Measurements from ENCODE around the gene GRIN3B.

The GRIN3B gene

GRCh38 chr19:991174-991931 lies 8.9 kb upstream of the GRIN3B start:
- peak; percentile 55 for DNase-seq

- no peak for DNase-seq
Measured at GRCh38 chr19:991932-992669, 8.1 kb upstream of the GRIN3B start.

GRCh38 chr19:992670-993055 lies 7.6 kb upstream of the GRIN3B start:
- no peak for DNase-seq

GRCh38 chr19:993361-993830 lies 6.8 kb upstream of the GRIN3B start:
- DNase-seq = no peak

- DNase-seq = no peak
Measured at GRCh38 chr19:993831-994393, 6.3 kb upstream of the GRIN3B start.

GRCh38 chr19:994516-994915 lies 5.7 kb upstream of the GRIN3B start:
- DNase-seq = no peak

- DNase-seq = no peak
Measured at GRCh38 chr19:995051-995827, 5.0 kb upstream of the GRIN3B start.

- DNase-seq = peak; percentile 86
Measured at GRCh38 chr19:996051-996838, 4.0 kb upstream of the GRIN3B start.

GRCh38 chr19:998064-998463 lies 2.2 kb upstream of the GRIN3B start:
- no peak for DNase-seq

GRCh38 chr19:999379-999719 lies 870 bp upstream of the GRIN3B start:
- DNase-seq = no peak

- no peak for DNase-seq
Measured at GRCh38 chr19:1000591-1001537, 645 bp downstream of the GRIN3B start.

- peak; percentile 72 for DNase-seq
Measured at GRCh38 chr19:1001538-1002166, 1.4 kb downstream of the GRIN3B start.

- DNase-seq = no peak
Measured at GRCh38 chr19:1002600-1002999, 2.4 kb downstream of the GRIN3B start.

GRCh38 chr19:1003283-1003682 lies 3.1 kb downstream of the GRIN3B start:
- no peak for DNase-seq

- DNase-seq = no peak
Measured at GRCh38 chr19:1004204-1004802, 4.1 kb downstream of the GRIN3B start.

- DNase-seq = no peak
Measured at GRCh38 chr19:1004803-1005664, 4.8 kb downstream of the GRIN3B start.

- DNase-seq = no peak
Measured at GRCh38 chr19:1006711-1007398, 6.6 kb downstream of the GRIN3B start.

GRCh38 chr19:1007399-1008251 lies 7.4 kb downstream of the GRIN3B start:
- DNase-seq = no peak
